Measurements from ENCODE around the gene GTPBP10. TPM values are rescaled to one million over a fixed set of nuclear protein-coding genes. Genes with fewer than 3 reads are reported as not detected.
A peak's percentile ranks its signal among the peaks of the same experiment; 100 is the strongest.

GTPBP10 gene
- total RNA-seq, 1 donor from 2014 or later: 21.6 TPM

DNA sequence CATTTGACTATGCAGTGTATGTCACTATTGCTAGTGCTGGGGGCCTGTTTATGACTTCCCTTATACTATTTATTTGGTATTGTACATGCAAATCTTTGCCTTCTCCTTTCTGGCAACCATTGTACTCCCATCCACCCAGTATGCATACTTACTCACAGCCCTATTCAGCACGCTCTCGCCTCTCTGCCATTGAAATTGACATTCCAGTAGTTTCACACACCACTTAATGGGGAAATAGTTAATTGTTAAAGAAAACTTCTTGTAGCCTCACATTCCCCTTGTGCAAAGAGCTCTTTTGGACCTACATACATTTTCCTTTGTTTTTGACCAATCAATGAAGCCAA lies 66.6 kb downstream of the GTPBP10 start:
- DNase-seq (ENCODE audit: low read depth, low spot score): no peak
- Mint-ChIP-seq H3K36me3 (ENCODE audit: low read depth) (no peaks in the 10 kb centered on the region), H3K4me3 (no peak overlapping the region), H3K27me3 (ENCODE audit: low read depth) (no peaks in the 10 kb centered on the region), H3K4me1 (no peaks in the 10 kb centered on the region), H3K27ac (ENCODE audit: unreplicated experiment) (no peak overlapping the region), H3K9me3 (no peaks in the 10 kb centered on the region)
- TF ChIP-seq, protein P1, sequence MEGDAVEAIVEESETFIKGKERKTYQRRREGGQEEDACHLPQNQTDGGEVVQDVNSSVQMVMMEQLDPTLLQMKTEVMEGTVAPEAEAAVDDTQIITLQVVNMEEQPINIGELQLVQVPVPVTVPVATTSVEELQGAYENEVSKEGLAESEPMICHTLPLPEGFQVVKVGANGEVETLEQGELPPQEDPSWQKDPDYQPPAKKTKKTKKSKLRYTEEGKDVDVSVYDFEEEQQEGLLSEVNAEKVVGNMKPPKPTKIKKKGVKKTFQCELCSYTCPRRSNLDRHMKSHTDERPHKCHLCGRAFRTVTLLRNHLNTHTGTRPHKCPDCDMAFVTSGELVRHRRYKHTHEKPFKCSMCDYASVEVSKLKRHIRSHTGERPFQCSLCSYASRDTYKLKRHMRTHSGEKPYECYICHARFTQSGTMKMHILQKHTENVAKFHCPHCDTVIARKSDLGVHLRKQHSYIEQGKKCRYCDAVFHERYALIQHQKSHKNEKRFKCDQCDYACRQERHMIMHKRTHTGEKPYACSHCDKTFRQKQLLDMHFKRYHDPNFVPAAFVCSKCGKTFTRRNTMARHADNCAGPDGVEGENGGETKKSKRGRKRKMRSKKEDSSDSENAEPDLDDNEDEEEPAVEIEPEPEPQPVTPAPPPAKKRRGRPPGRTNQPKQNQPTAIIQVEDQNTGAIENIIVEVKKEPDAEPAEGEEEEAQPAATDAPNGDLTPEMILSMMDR (conservative IDR thresholded peaks at IDR 0.05): peak; percentile 10

DNA sequence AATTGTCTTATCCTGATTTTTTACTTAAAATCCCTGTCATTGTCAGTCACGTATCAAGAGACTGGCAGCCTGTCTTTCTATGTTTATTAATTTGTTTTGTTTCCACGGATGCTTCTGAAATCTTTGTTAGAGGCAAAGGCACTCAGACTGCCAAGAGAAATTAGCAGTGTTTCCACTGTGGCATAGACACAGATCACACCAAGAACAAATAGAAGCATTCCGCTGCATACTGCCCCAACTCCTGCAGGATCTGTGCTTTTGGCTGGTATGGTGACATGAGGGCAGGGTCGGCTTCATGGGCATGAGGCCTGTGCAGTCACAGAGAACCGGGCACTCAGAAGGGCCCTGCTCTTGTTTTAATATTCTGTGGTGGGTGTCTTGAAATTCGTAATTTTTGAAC lies 75.1 kb downstream of the GTPBP10 start:
- Mint-ChIP-seq H3K4me1 (no peaks in the 10 kb centered on the region), H3K4me3 (no peak overlapping the region), H3K27ac (ENCODE audit: unreplicated experiment) (no peak overlapping the region), H3K27me3 (ENCODE audit: low read depth) (no peaks in the 10 kb centered on the region), H3K9me3 (no peaks in the 10 kb centered on the region), H3K36me3 (ENCODE audit: low read depth) (peaks cover 3% of the 10 kb centered on the region)
- no peak for DNase-seq (ENCODE audit: low read depth, low spot score)
- TF ChIP-seq, protein P1 (conservative IDR thresholded peaks at IDR 0.05): no peak

DNA sequence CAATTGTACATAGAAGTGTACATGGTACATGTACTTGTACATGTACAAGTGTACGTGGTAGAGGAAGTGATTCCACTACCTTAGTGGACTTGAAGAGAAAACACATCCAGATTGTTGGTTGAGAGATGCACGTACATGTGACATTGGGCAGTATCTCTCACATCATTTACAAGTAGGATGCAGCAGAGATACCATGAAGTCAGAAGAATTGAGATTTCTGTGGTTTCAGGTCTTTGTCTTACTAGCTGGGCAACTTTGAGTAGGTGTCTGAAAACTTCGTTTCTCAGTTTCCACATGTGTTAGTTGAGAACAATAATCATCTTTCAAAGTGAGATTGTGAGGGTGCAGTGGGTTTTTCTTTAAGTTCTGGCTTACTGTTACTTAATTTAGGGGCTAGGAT lies 78.2 kb downstream of the GTPBP10 start:
- Mint-ChIP-seq H3K4me3 (no peak overlapping the region), H3K9me3 (no peaks in the 10 kb centered on the region), H3K4me1 (no peaks in the 10 kb centered on the region), H3K36me3 (ENCODE audit: low read depth) (peaks cover 3% of the 10 kb centered on the region), H3K27me3 (ENCODE audit: low read depth) (no peaks in the 10 kb centered on the region), H3K27ac (ENCODE audit: unreplicated experiment) (no peak overlapping the region)
- DNase-seq (ENCODE audit: low read depth, low spot score): no peak
- TF ChIP-seq, protein P1 (conservative IDR thresholded peaks at IDR 0.05): no peak

DNA sequence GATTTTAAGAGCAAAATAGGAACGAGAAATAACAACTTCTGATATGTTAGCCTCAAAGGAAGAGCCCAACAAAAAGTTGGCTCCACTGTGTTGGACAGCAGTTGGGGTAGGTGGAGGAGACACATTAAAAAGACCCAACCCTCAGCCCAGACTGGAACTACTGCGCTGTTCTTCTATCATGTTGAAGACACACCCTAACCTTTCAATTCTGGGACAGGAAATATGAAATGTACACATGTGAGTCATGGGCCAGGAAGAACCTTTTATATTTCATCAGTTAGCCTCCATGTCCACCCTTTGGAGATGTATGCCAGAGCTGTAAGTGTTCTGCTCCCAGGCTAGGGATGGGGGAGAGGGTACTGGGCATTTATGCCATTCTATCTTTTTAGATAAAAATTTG lies 78.9 kb downstream of the GTPBP10 start:
- no peaks in the 10 kb centered on the region for H3K27me3 Mint-ChIP-seq (ENCODE audit: low read depth)
- H3K27ac Mint-ChIP-seq (ENCODE audit: unreplicated experiment): no peak overlapping the region
- no peak for DNase-seq (ENCODE audit: low read depth, low spot score)
- no peaks in the 10 kb centered on the region for H3K9me3 Mint-ChIP-seq
- H3K4me1 Mint-ChIP-seq: no peaks in the 10 kb centered on the region
- TF ChIP-seq, protein P1 (conservative IDR thresholded peaks at IDR 0.05): no peak
- H3K36me3 Mint-ChIP-seq (ENCODE audit: low read depth): peaks cover 3% of the 10 kb centered on the region
- no peak overlapping the region for H3K4me3 Mint-ChIP-seq

DNA sequence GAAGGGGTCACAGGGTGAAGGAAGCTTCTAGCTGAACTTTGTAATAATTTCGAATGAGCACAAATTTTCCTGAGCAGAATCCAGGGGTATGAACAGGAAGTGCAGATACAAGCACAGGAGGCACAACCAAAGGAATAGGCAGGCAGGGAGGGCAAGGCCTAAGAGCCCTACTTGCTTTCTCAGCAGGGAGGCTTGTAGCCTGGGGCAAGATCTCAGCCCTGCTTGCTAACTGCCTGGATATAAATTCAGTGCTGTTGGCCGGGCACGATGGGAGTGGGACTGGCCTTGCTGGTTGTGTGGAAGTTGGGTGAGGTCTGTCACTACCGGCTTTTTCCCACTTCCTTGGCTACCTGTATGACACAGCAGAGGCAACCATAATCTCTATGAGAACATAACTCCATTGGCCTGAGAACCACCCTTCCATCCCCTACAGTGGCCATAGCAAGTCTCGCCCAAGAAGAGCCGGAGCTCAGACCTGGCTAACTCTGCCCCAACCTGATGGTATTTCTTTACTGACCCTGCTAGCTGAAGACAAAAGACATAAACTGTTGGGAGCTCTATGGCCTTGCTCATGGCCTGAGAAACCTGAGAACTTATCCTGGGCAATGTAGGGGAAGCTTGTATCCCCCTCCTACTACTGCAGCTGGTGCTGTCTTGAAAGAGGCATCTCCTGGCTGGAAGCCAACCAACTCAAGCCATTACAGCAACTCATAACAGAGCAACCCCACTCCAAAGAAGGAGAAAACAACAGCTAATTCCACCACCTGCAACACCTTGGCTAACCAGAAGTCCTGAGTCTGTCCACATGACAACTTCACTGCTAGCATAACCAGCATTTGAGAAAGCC lies 84.3 kb downstream of the GTPBP10 start:
- Mint-ChIP-seq H3K27ac (ENCODE audit: unreplicated experiment) (no peak overlapping the region), H3K9me3 (peaks cover 3% of the 10 kb centered on the region), H3K27me3 (ENCODE audit: low read depth) (no peaks in the 10 kb centered on the region), H3K4me1 (no peaks in the 10 kb centered on the region), H3K36me3 (ENCODE audit: low read depth) (peaks cover 7% of the 10 kb centered on the region), H3K4me3 (no peak overlapping the region)
- no peak for DNase-seq (ENCODE audit: low read depth, low spot score)
- TF ChIP-seq, protein P1 (conservative IDR thresholded peaks at IDR 0.05): no peak
